NCI-H510A (cell line): ENCODE measurements around the gene TJP3.

Experiments used
- DNase-seq: peaks from one replicate; lab custom pipeline; 2025; lab: John Stamatoyannopoulos, UW

TJP3 gene

GRCh38 chr19:3670796-3671679 lies 37.1 kb upstream of the TJP3 start:
- DNase-seq, result no peak

DNA sequence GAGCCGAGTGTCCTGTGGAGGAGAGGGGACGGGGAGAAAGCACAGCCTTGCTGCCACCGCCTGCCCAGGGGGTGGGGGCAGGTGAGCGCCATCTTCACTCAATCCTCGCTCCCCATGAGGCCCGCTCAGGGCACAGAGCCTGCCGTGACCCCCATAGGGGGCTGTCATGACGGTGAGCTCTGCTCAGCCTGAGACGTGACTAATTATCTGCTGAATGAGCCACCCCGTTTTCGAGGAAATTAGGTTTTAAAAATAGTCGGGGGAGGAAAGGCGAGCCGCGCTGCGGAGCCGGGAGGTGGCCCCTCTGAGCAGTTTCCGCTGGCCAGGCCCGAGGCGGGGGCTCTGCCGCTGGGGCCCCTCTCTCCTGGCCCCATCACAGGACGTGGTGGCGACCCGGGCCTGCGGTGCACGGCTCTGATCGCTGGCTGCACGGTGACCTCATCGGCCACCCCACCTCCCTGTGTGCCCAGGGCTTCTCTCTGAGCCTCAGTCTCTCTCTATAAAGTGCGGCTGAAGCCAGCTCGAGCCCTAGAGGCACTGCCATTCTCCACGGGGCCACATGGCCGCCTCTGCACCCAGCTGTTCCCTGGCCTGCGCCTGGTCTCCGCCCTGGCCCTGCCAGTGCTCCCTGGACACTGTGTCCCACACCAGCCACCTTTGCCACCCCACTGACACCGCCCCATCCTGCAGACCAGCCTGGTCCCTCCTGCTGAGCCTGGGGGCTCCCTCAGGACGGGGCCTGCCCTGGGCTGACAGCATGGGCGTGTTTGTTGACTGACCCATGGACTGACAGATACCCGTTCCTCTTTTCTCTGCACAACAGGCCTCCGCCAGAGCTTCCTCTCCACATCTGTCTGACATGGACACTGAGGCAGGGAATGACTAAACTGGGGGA lies 36.3 kb upstream of the TJP3 start:
- DNase-seq, result no peak

- DNase-seq, result no peak
Measured at GRCh38 chr19:3672575-3672948, 35.6 kb upstream of the TJP3 start.

DNA sequence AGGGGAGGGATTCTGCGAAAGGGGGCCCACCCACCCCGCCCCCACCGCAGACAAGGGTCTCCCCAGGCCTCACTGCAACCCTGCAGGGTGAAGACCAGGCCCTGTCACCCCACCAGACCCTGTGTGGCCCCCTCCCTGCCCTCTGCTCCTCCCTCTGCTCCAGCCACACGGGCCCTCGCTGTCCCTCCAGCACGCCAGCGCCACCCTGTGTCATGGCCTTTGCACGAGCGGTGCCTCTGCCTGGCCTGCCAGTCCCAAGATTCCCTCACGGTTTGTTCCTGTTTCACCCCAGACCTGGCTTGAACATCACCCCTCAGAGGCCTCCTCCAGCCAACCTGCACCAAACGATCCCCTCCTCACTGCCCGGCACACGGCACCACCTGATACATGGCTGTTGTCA lies 35.2 kb upstream of the TJP3 start:
- DNase-seq, result no peak

GRCh38 chr19:3673506-3674439 lies 34.4 kb upstream of the TJP3 start:
- no peak for DNase-seq

GRCh38 chr19:3674784-3675543 lies 33.2 kb upstream of the TJP3 start:
- DNase-seq, result no peak

GRCh38 chr19:3678188-3678587 lies 30.0 kb upstream of the TJP3 start:
- DNase-seq, result no peak

GRCh38 chr19:3679138-3679537 lies 29.0 kb upstream of the TJP3 start:
- no peak for DNase-seq

- DNase-seq, result no peak
Measured at GRCh38 chr19:3679581-3679980, 28.6 kb upstream of the TJP3 start.

DNA sequence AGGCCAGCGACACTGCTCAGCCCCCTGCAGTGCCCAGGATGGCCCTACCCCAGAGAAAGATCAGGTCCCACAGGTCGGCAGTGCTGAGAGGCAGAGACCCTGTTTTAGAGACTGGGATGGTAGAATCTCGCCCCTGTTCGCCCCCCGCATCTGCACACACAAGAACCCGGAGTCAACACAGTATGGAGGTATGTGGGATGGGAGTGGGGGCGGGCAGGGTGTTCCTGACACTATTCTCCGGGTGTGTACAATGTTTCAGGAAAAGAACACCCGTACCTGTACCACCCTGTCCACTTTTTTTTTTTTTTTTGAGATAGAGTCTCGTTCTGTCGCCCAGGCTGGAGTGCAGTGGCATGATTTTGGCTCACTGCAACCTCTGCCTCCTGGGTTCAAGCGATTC lies 27.2 kb upstream of the TJP3 start:
- no peak for DNase-seq

- no peak for DNase-seq
Measured at GRCh38 chr19:3682286-3682685, 25.9 kb upstream of the TJP3 start.

DNA sequence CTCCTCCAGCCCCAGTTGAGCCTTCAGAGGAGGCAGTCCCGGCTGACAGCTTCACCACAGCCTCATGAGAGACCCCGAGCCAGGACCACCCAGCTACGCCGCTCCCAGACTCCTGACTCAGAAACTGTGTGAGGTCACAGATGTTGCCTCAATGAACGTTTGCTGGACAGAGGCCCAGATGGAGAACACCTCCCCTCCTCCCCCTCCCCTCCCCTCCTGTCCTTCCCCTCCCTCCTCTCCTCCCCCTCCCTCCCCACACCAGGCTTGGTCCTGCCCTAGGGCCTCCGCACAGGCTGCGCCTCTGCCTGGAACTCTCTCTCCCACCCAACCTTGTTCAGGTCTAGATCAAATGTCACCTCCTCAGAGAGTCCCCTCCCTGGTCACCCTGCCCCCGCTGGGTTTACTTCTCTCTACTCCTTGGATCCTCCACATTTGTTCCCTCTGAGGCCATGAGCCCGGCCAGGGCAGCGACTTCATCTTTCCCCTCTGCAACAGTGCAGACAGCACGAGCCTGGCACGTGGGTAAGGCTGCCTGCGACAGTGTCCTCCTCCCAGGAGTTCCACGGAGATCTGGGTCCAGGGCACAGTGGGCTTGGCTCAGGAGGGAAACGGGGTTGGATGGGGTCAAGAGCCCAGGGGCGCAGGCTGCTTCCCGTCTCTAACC lies 25.3 kb upstream of the TJP3 start:
- DNase-seq, result no peak

- no peak for DNase-seq
Measured at GRCh38 chr19:3683405-3684053, 24.7 kb upstream of the TJP3 start.

GRCh38 chr19:3684054-3684816 lies 23.9 kb upstream of the TJP3 start:
- no peak for DNase-seq

- no peak for DNase-seq
Measured at GRCh38 chr19:3684817-3685410, 23.3 kb upstream of the TJP3 start.

DNA sequence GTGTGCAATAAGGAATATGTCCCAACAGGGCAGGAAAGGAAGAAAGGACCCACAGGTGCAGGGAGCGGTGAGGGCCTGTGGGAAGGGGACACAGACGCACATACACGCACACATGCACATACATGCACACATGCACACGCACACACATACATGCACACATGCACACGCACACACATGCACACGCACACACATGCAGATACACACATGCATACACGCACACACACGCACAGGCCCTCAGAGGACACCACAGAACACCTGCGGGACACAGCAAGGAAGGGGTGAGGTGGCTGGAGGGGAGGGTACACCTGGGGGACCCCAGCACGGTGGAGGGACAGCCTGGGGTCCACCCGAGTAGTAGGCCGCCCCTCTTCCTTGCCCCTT lies 20.8 kb upstream of the TJP3 start:
- no peak for DNase-seq

DNA sequence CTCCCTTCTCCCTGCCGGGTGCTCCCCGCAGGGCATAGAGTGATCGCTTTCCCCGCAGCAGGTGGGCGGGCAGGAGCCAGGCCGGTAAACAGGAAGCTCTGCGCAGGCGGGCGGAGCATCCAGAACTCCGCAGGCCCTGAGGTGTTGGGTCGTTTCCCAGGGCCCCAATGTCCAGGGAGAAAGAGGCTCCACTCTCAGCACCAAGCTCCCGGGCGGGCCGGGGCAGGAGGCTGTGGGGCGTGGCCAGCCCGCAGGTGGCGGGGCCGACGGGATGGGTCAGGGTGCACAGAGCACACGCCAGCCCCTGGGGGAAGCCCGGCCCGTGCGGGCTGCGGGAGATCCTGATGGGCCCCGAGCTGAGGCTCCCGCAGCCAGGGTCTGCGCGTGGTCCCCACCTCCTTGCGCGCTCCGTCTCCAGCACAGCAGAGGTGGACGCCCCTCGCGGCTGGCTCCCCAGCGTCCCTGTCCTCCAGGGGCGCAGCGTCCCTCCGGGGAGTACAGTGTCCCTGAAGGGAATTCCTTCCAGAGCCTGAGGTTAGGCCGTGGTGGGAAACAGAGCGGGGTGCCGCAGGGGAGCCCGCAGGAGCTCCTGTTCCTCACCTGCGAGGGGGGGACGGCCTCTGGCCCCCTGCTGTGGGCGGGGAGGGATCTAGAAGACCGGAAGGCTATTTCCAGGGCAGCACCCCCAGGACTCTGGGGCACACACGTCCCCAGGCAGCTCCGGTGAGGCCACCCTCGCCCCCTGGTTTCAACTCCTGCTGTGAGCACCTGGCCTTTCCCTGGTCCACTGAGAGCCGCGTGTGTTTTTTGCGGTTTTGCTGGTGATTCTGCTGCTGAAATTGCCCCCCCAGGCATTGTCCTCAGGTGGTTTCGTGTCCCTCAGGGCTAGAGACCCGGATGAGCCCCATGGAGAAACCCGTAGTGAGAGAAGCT lies 20.1 kb upstream of the TJP3 start:
- peak; percentile 32 for DNase-seq
